OCI-LY1 (cell line): ENCODE measurements around the gene TMEM87A.

Experiments used
- H2AFZ ChIP-seq: fragments of 200-600 bp; sonication (generic), shearing (Covaris generic); 2 replicates; pipeline ENCODE4 v1.6.0; 2014; ENCODE audit warnings: antibody characterized with exemption, mild to moderate bottlenecking, low read length
- H3F3A ChIP-seq: fragments of 200-600 bp; sonication (generic), shearing (Covaris generic); 2 replicates; pipeline ENCODE4 v1.6.0; 2014; ENCODE audit warnings: mild to moderate bottlenecking, antibody characterized with exemption, low read length, moderate library complexity; ENCODE audit not compliant: insufficient read depth
- H3K27ac ChIP-seq: fragments of 200-600 bp; sonication (generic); 2 replicates; pipeline ENCODE4 v1.5.1; 2014; ENCODE audit warnings: low read length, mixed run types, mild to moderate bottlenecking, low read depth; ENCODE audit not compliant: poor library complexity, severe bottlenecking
- H3K27me3 ChIP-seq: fragments of 200-600 bp; sonication (generic); 2 replicates; pipeline ENCODE4 v1.6.0; 2014; ENCODE audit warnings: antibody characterized with exemption, mild to moderate bottlenecking, low read length, moderate library complexity; ENCODE audit not compliant: insufficient read depth
- H3K36me3 ChIP-seq: fragments of 200-600 bp; sonication (generic); 2 replicates; pipeline ENCODE4 v1.6.1; 2014; ENCODE audit warnings: mild to moderate bottlenecking, antibody characterized with exemption, low read length, moderate library complexity, mixed read lengths; ENCODE audit not compliant: insufficient read depth
- H3K4me1 ChIP-seq: fragments of 200-600 bp; sonication (generic); 2 replicates; pipeline ENCODE4 v1.5.1; 2014; ENCODE audit warnings: mild to moderate bottlenecking, low read length, moderate library complexity; ENCODE audit not compliant: insufficient read depth, severe bottlenecking
- H3K4me2 ChIP-seq: fragments of 200-600 bp; sonication (generic), shearing (Covaris generic); 2 replicates; pipeline ENCODE4 v1.6.1; 2014; ENCODE audit warnings: low read length
- H3K4me3 ChIP-seq: fragments of 200-600 bp; sonication (generic); 2 replicates; pipeline ENCODE4 v1.5.1; 2014; ENCODE audit warnings: low read length, low read depth, mild to moderate bottlenecking, mixed read lengths; ENCODE audit not compliant: poor library complexity, severe bottlenecking
- H3K79me2 ChIP-seq: fragments of 200-600 bp; shearing (Covaris generic); 2 replicates; pipeline ENCODE4 v1.6.1; 2016; ENCODE audit warnings: mixed run types, low read length, mixed read lengths; ENCODE audit not compliant: insufficient read depth
- H3K9ac ChIP-seq: fragments of 200-600 bp; sonication (generic), shearing (Covaris generic); 2 replicates; pipeline ENCODE4 v1.6.1; 2014; ENCODE audit warnings: mild to moderate bottlenecking, low read length, mixed read lengths
- H3K9me2 ChIP-seq: fragments of 200-600 bp; sonication (generic), shearing (Covaris generic); 2 replicates; pipeline ENCODE4 v1.6.1; 2014; ENCODE audit warnings: low read depth, mild to moderate bottlenecking, low read length, mixed read lengths
- H3K9me3 ChIP-seq: fragments of 200-600 bp; shearing (Covaris generic); 2 replicates; pipeline ENCODE4 v1.6.1; 2014; ENCODE audit warnings: low read length, mixed read lengths
- H4K20me1 ChIP-seq: fragments of 200-600 bp; sonication (generic), shearing (Covaris generic); 2 replicates; pipeline ENCODE4 v1.6.0; 2016; ENCODE audit warnings: mild to moderate bottlenecking, low read length; ENCODE audit not compliant: insufficient read depth
- CTCF ChIP-seq: fragments of 200-600 bp; sonication (generic), shearing (Covaris generic); IDR thresholded peaks from 2 replicates; pipeline ENCODE4 v1.5.1; 2017; ENCODE audit warnings: mild to moderate bottlenecking, antibody characterized with exemption, low read length, moderate library complexity, mixed read lengths
- EZH2 ChIP-seq: fragments of 200-600 bp; sonication (generic), shearing (Covaris generic); IDR thresholded peaks from 2 replicates; pipeline ENCODE4 v1.8.0; 2017; ENCODE audit warnings: borderline replicate concordance, mixed run types, mild to moderate bottlenecking, antibody characterized with exemption, low read length, moderate library complexity, mixed read lengths

The TMEM87A gene

GRCh38 chr15:42213511-42213910, 59.7 kb downstream of the TMEM87A start:
- Histone ChIP-seq H3K4me3 (no peak overlapping the region), H3K27ac (no peak overlapping the region), H3K79me2 (no peaks in the 10 kb centered on the region), H3K9me3 (no peaks in the 10 kb centered on the region), H3F3A (no peaks in the 10 kb centered on the region), H3K9me2 (no peaks in the 10 kb centered on the region), H3K27me3 (no peaks in the 10 kb centered on the region), H3K36me3 (peaks cover 55% of the 10 kb centered on the region), H3K9ac (no peak overlapping the region), H4K20me1 (no peaks in the 10 kb centered on the region), H3K4me1 (peaks cover 5% of the 10 kb centered on the region), H2AFZ (no peak overlapping the region), H3K4me2 (no peak overlapping the region)
- TF ChIP-seq EZH2: no peak
- no peak for TF ChIP-seq CTCF

GRCh38 chr15:42210696-42211095, 62.5 kb downstream of the TMEM87A start:
- H3K4me2 ChIP-seq: no peak overlapping the region
- no peak overlapping the region for H3K9ac ChIP-seq
- peaks cover 30% of the 10 kb centered on the region for H3K36me3 ChIP-seq
- H3K79me2 ChIP-seq: peaks cover 12% of the 10 kb centered on the region
- no peaks in the 10 kb centered on the region for H3F3A ChIP-seq
- peaks cover 24% of the 10 kb centered on the region for H3K4me1 ChIP-seq
- H2AFZ ChIP-seq: no peak overlapping the region
- no peaks in the 10 kb centered on the region for H3K9me3 ChIP-seq
- no peaks in the 10 kb centered on the region for H4K20me1 ChIP-seq
- H3K27ac ChIP-seq: no peak overlapping the region
- H3K4me3 ChIP-seq: no peak overlapping the region
- no peak for TF ChIP-seq EZH2
- H3K27me3 ChIP-seq: no peaks in the 10 kb centered on the region
- H3K9me2 ChIP-seq: no peaks in the 10 kb centered on the region

- peaks cover 24% of the 10 kb centered on the region for H3K4me1 ChIP-seq
- peaks cover 12% of the 10 kb centered on the region for H3K79me2 ChIP-seq
- H4K20me1 ChIP-seq: no peaks in the 10 kb centered on the region
- no peaks in the 10 kb centered on the region for H3K27me3 ChIP-seq
- H2AFZ ChIP-seq: 0 out of 2 replicates have a peak within 1 kb of the TSS, but pooled peaks have one; percentile 25
- H3K9ac ChIP-seq: peak within 1 kb of the TSS; percentile 92
- H3K9me3 ChIP-seq: no peaks in the 10 kb centered on the region
- H3F3A ChIP-seq: no peaks in the 10 kb centered on the region
- peak within 1 kb of the TSS; percentile 73 for H3K4me2 ChIP-seq
- peaks cover 22% of the 10 kb centered on the region for H3K36me3 ChIP-seq
- TF ChIP-seq EZH2: no peak
- TF ChIP-seq CTCF: no peak
- H3K4me3 ChIP-seq: peak within 1 kb of the TSS; percentile 79
- H3K27ac ChIP-seq: peak within 1 kb of the TSS; percentile 8
- H3K9me2 ChIP-seq: no peaks in the 10 kb centered on the region
These were observed 65.3 kb downstream of the TMEM87A start, which contains the start of gene VPS39 for GRCh38 chr15:42207674-42208579. Gene VPS39, minus strand, starts transcription at chr15:42208304. Its CDS starts 151 bp downstream, at chr15:42208153.
